NAMALWA (cell line): Measurements from ENCODE around the gene LXN.

Experiments used
- DNase-seq: peaks from one replicate; pipeline ENCODE4 v3.0.0-alpha.2; 2015; ENCODE audit warnings: low spot score

The LXN gene

DNA sequence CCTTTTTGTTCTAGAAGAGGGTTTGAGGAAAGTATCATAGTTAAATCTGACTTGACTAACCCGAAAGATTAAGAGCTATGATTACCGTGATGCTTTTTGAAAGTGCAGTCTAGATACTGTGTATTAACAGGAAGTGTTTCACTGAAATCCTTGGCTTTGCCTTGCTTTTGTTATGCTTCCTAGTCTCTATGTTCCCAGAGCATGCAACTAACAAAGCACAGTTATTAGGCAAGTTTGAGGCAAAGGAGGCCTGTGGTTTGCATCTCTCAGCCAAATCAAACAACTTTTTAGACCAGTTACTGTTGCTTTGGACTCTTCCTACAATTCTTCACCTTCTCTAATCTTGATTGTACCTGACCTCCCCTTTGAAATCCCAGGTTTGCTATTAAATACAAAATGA lies 3.9 kb downstream of the LXN start:
- no peak for DNase-seq

GRCh38 chr3:158666416-158666815 lies 6.0 kb downstream of the LXN start:
- no peak for DNase-seq

GRCh38 chr3:158663832-158664231 lies 8.6 kb downstream of the LXN start:
- no peak for DNase-seq

DNA sequence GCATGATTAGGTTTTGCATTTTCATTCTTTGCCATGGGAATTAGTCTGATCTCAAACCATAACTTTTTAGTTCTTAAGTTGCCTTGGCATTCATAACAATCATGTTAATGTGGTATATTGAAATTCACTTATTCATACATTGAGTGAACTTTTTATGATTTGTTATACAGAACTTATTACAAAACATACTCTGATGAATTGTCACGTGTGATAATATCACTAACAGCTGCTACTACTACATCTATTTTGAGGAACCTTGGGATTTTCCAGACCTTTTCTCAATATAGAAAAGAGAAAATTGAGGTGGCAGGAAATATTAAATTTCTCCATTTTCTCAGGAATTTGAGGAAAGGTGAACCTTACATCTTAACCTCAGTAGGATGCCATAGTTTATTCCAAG lies 9.2 kb downstream of the LXN start:
- DNase-seq: no peak

- DNase-seq: no peak
These were observed 11.7 kb downstream of the LXN start for GRCh38 chr3:158660711-158661110.

- DNase-seq: peak; percentile 81
These were observed 12.8 kb downstream of the LXN start for GRCh38 chr3:158659454-158660237.

DNA sequence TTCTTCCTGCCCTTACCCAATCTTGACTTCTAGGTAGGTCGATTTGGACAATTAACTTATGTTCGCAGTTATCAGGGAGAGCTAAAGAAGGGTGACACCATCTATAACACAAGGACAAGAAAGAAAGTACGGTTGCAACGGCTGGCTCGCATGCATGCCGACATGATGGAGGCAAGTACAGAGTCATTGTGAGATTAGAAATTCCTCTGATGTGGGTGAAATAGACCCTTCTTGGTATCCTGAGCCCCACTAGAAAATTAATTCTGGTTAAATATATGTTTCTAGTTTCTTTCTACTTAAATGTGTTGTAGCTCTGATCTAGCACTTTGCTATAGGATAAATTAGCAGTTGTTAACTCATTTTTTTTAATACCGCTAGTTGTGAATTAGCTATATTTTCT lies 13.6 kb downstream of the LXN start:
- DNase-seq: no peak

GRCh38 chr3:158652463-158652862 lies 20.0 kb downstream of the LXN start:
- DNase-seq: no peak

DNA sequence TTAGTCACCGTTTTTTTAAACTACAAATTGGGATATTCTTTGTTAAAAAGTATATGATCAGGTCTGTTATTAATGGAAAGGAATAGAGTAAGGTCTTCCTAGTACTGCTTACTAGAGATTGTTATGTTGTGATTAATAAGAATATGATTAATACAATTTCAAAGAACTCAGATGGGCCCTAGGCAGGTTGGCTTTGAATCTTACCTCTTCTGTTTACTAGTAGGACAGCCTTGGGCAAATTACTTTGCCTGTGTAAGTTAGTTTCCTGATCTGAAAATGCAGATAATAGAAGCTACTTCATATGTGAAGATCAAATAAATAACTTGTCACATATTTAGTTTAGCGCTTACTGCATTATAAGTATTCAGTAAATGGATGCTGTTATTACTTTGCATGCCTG lies 21.3 kb downstream of the LXN start:
- no peak for DNase-seq

DNA sequence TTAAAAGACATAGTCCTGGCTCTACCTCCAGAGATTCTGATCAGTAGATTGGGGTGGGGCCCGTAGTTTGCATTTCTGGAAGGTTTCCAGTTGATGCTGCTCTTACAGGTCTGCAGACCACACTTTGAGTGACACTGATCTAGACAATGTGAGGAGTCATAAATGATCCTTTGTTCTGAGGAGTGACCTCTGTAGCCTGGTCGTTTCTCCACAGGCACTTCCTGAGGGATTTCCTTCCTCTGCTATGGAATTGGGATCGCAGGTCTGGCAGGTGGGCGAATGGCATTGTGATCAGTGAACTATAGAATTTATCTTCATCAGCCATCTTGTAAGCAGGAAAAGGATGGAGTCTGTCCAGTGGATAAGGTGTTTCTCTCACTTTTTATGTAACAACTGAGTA lies 22.7 kb downstream of the LXN start:
- no peak for DNase-seq

DNA sequence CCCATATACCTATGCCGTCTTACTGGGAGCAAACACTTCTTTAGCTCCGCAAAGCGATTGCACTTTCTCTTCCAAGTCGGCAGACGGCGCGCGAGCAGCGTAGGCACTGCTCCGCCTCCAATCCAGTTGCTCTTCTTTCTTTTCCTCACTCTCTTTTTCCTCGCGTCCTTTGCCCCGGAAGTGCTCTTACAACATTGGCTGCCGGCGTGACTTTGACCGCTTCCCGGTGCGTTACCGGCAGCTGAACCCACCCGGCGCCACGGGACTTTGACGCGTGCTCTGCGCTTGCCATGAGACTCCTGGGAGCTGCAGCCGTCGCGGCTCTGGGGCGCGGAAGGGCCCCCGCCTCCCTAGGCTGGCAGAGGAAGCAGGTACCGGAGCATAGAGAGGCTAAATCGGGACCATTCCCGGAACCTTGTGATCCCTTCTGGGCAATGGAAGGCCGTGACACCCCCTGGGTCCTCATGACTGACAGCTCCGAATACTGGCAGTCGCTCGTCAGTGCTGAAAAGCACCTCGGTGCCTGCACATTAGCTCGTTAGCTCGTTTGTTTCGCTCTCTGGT lies 28.0 kb downstream of the LXN start, which contains the start of gene GFM1:
GFM1 (plus strand) TSS at position 183 of the 564 bp plus-strand sequence; CDS start at position 291, 108 bp downstream.
- DNase-seq: peak; percentile 98

DNA sequence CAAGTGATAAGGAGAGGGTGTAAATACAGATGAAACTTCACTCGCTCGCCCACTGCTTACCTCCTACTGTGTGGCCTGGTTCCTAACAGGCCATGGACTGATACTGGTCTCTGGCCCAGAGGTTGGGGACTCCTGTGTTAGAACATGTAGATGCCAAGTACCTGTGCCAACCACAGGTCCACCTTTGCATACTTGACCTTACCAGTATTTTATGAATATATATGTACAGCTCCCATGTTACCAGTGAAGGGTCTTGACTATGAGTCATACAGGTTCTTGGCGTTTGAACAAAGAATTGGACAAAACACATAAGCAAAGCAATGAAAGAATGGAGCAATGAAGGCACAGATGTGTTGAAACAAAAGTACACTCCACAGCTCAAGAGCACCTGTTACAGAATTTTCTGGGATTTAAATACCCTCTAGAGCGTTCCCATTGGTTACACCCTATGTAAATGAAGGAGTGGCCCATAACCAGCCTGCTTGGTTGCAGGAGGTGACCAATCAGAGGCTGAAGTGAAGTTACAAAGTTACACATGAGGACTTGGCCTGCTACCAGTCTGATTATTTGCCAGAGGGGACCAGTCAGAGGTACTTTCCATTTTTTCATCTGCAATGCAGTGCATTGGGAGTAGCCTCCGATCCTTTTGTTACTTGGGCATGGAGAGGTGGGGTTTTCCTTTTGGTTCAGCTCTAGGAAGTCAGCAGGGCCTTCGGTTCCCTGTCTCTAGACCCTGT lies 29.8 kb downstream of the LXN start:
- peak; percentile 10 for DNase-seq

DNA sequence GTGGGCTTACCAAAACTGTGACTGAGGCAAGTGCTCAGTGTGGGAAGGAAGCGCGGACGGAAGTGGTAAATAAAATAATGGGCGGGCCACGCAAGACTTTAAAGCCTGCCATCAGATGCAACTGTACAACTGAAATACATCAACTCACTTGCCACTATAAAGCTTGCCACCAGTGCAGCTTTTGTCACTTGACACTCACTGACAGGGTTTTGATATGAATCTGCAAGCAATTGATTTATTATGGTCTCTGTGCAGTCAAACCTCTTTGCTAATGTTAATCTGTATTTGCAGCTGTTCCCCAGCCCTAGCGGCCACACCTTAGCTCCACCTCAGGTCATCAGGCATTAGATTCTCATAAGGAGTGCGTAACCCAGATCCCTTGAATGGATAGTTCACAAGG lies 30.4 kb downstream of the LXN start:
- DNase-seq: no peak

GRCh38 chr3:158640646-158641045 lies 31.8 kb downstream of the LXN start:
- no peak for DNase-seq

GRCh38 chr3:158631981-158632380 lies 40.5 kb downstream of the LXN start:
- no peak for DNase-seq

- no peak for DNase-seq
These were observed 46.6 kb downstream of the LXN start for GRCh38 chr3:158625881-158626280.

DNA sequence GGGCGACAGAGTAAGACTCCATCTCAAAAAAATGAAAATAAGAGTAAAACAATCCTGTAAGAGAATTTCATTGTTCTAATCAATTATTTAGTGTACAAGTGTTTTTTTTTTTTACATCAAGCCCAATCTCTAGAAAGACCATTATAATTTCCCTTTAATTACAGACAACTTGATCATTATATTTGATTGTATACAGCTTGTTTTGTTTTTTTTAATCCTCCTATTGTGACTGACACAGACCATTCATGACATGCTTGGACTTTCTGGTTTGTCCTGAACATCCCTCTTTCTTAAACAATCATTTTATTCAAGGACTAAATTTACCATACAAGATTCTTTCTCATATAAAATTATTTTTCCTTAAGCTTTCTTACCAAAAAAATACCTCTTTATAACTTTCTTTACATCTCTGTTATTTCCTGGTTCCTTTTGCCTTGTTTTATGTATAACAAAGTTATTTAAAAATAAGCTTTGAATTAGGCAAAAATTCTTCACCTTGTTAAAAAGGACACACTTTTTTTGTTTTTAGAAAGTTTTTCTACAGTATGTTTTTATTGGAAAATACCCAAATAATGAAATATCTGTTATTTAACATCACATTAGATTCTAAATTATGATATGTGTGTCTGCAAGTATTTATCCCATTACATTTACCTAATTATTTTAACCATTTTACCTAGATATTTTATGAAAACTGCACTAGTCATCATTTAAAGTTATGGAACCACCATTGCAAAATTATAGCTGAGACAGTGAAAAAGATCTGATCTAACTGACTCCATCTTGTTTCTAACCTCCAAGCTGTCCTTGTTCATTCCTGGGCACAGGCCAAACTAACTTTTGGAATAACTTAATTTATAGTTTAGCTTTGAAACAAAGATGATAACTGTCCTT lies 54.2 kb downstream of the LXN start:
- DNase-seq: no peak
